ENCODE results near the gene VAC14. TPM values are rescaled to one million over a fixed set of nuclear protein-coding genes. Genes with fewer than 3 reads are reported as not detected.

VAC14 gene
- polyA plus RNA-seq, 1 donor from 2014 or later: 8.6 TPM

- TF ChIP-seq EZH2 (IDR thresholded peaks at IDR 0.05; ENCODE audit: borderline replicate concordance, insufficient read depth, low read length, poor library complexity, severe bottlenecking) (no peak), RAD21 (conservative IDR thresholded peaks at IDR 0.05) (no peak), POLR2AphosphoS5 (IDR thresholded peaks at IDR 0.05) (no peak), REST (IDR thresholded peaks at IDR 0.05; ENCODE audit: borderline replicate concordance) (no peak), MXI1 (conservative IDR thresholded peaks at IDR 0.05; ENCODE audit: poor library complexity, severe bottlenecking) (no peak), CTCF (IDR thresholded peaks at IDR 0.05; ENCODE audit: poor library complexity, severe bottlenecking) (no peak), EP300 (conservative IDR thresholded peaks at IDR 0.05; ENCODE audit: poor library complexity, severe bottlenecking) (no peak), SMC3 (conservative IDR thresholded peaks at IDR 0.05; ENCODE audit: poor library complexity) (no peak), TAF1 (IDR thresholded peaks at IDR 0.05; ENCODE audit: low read depth) (no peak)
- no peaks in the 10 kb centered on the region for H3K36me3 ChIP-seq (ENCODE audit: insufficient read depth, low read length)
- H3K4me2 ChIP-seq (ENCODE audit: low read length): no peak overlapping the region
- no peaks in the 10 kb centered on the region for H4K20me1 ChIP-seq (ENCODE audit: insufficient read depth)
- H3K27me3 ChIP-seq (ENCODE audit: insufficient read depth, low read depth, low read length): no peaks in the 10 kb centered on the region
- no peak overlapping the region for H3K9ac ChIP-seq (ENCODE audit: low read length)
- no peak overlapping the region for H3K27ac ChIP-seq (ENCODE audit: low read length)
- no peak overlapping the region for H2AFZ ChIP-seq (ENCODE audit: low read depth, low read length)
- H3K4me3 ChIP-seq (ENCODE audit: low read length): no peak overlapping the region
- H3K9me2 ChIP-seq (ENCODE audit: insufficient read depth, low read length): no peaks in the 10 kb centered on the region
- no peaks in the 10 kb centered on the region for H3K79me2 ChIP-seq (replicated peaks; ENCODE audit: insufficient read depth, low read length)
- no peaks in the 10 kb centered on the region for H3F3A ChIP-seq (ENCODE audit: insufficient read depth, low read length, poor library complexity, severe bottlenecking)
- no peaks in the 10 kb centered on the region for H3K9me3 ChIP-seq (ENCODE audit: low read length)
These were observed 105.5 kb downstream of the VAC14 start for GRCh38 chr16:70695331-70696070.

GRCh38 chr16:70694868-70695218 lies 106.1 kb downstream of the VAC14 start:
- no peak for TF ChIP-seq SMC3 (conservative IDR thresholded peaks at IDR 0.05; ENCODE audit: poor library complexity)
- TF ChIP-seq EZH2 (IDR thresholded peaks at IDR 0.05; ENCODE audit: borderline replicate concordance, insufficient read depth, low read length, poor library complexity, severe bottlenecking): no peak
- TF ChIP-seq POLR2AphosphoS5 (IDR thresholded peaks at IDR 0.05): no peak
- TF ChIP-seq MXI1 (conservative IDR thresholded peaks at IDR 0.05; ENCODE audit: poor library complexity, severe bottlenecking): no peak
- TF ChIP-seq EP300 (conservative IDR thresholded peaks at IDR 0.05; ENCODE audit: poor library complexity, severe bottlenecking): no peak
- no peak for TF ChIP-seq RAD21 (conservative IDR thresholded peaks at IDR 0.05)
- TF ChIP-seq REST (IDR thresholded peaks at IDR 0.05; ENCODE audit: borderline replicate concordance): no peak
- TF ChIP-seq TAF1 (IDR thresholded peaks at IDR 0.05; ENCODE audit: low read depth): no peak
- no peak for TF ChIP-seq CTCF (IDR thresholded peaks at IDR 0.05; ENCODE audit: poor library complexity, severe bottlenecking)
- Histone ChIP-seq H3K27me3 (ENCODE audit: insufficient read depth, low read depth, low read length) (no peaks in the 10 kb centered on the region), H3K4me2 (ENCODE audit: low read length) (no peak overlapping the region), H3K4me3 (ENCODE audit: low read length) (no peak overlapping the region), H3F3A (ENCODE audit: insufficient read depth, low read length, poor library complexity, severe bottlenecking) (no peaks in the 10 kb centered on the region), H3K27ac (ENCODE audit: low read length) (no peak overlapping the region), H3K9me2 (ENCODE audit: insufficient read depth, low read length) (no peaks in the 10 kb centered on the region), H3K9ac (ENCODE audit: low read length) (no peak overlapping the region), H3K79me2 (replicated peaks; ENCODE audit: insufficient read depth, low read length) (no peaks in the 10 kb centered on the region), H3K9me3 (ENCODE audit: low read length) (no peaks in the 10 kb centered on the region), H4K20me1 (ENCODE audit: insufficient read depth) (no peaks in the 10 kb centered on the region), H3K36me3 (ENCODE audit: insufficient read depth, low read length) (no peaks in the 10 kb centered on the region), H2AFZ (ENCODE audit: low read depth, low read length) (no peak overlapping the region)
